ENCODE measurements around the gene PLCB1. TPM values are rescaled to one million over a fixed set of nuclear protein-coding genes. Genes with fewer than 3 reads are reported as not detected.

PLCB1 gene
- total and polyA plus RNA-seq, 2 experiments from 2014 or later, result 8.0 to 17.6 TPM

DNA sequence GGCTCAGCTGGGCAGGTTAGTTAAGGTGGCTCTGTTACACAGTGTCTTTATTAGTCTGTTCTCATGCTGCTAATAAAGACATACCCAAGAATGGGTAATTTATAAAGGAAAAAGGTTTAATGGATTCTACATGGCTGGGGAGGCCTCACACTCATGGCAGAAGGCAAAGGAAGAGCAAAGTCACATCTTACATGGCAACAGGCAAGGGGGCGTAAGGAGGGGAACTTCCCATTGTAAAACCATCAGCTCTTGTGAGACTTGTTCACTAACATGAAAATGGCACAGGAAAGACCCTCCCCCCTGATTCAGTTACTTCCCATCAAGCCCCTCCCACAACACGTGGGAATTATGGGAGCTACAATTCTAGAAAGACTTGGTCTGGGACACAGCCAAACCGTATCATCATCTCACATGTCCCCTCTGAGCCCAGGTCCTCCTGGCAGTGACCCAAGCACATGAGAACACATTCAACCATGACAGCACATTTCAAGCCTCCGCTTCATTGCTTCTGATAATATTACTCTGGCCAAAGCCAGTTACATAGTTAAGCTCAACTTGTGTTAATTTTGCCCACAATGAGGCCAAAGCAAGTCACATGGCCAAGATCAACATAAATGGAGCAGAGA lies 383.9 kb downstream of the PLCB1 start:
- DNase-seq (ENCODE audit: low read depth in 1 of 2, low spot score in 1 of 2), result peak in 1 of 2 donors; percentile 9
- Histone ChIP-seq H3K4me3 (no peak overlapping the region), H3K27ac (no peak overlapping the region), H3K4me1 (ENCODE audit: low read depth) (peaks cover 26% of the 10 kb centered on the region), H3K9me3 (ENCODE audit: low read depth) (no peaks in the 10 kb centered on the region), H3K36me3 (no peaks in the 10 kb centered on the region), H3K27me3 (no peaks in the 10 kb centered on the region)
- TF ChIP-seq, protein P1, sequence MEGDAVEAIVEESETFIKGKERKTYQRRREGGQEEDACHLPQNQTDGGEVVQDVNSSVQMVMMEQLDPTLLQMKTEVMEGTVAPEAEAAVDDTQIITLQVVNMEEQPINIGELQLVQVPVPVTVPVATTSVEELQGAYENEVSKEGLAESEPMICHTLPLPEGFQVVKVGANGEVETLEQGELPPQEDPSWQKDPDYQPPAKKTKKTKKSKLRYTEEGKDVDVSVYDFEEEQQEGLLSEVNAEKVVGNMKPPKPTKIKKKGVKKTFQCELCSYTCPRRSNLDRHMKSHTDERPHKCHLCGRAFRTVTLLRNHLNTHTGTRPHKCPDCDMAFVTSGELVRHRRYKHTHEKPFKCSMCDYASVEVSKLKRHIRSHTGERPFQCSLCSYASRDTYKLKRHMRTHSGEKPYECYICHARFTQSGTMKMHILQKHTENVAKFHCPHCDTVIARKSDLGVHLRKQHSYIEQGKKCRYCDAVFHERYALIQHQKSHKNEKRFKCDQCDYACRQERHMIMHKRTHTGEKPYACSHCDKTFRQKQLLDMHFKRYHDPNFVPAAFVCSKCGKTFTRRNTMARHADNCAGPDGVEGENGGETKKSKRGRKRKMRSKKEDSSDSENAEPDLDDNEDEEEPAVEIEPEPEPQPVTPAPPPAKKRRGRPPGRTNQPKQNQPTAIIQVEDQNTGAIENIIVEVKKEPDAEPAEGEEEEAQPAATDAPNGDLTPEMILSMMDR (IDR thresholded peaks at IDR 0.05; ENCODE audit: low read depth, low read length), result no peak

DNA sequence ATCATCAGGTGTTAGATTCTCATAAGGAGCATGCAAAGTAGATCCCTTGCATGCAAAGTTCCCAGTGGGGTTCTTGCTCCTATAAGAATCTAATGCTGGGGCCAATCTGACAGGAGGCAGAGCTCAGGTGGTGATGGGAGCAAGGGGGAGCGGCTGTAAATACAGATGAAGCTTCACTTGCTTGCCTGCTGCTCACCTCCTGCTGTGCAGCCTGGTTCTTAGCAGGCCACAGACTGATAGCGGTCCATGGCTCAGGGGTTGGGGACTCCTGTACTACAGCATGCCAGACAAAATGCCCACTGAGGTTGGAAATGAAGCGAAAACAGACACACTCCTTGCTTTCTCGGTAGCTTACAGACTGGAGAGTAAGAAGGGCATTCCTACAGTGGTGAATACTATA lies 386.8 kb downstream of the PLCB1 start:
- TF ChIP-seq, protein P1 (IDR thresholded peaks at IDR 0.05; ENCODE audit: low read depth, low read length), result no peak
- Histone ChIP-seq H3K4me1 (ENCODE audit: low read depth) (peaks cover 33% of the 10 kb centered on the region), H3K36me3 (no peaks in the 10 kb centered on the region), H3K27me3 (no peaks in the 10 kb centered on the region), H3K9me3 (ENCODE audit: low read depth) (no peaks in the 10 kb centered on the region), H3K4me3 (no peak overlapping the region), H3K27ac (peak overlapping the region; percentile 83)
- no peak for DNase-seq (ENCODE audit: low read depth in 1 of 2, low spot score in 1 of 2)

DNA sequence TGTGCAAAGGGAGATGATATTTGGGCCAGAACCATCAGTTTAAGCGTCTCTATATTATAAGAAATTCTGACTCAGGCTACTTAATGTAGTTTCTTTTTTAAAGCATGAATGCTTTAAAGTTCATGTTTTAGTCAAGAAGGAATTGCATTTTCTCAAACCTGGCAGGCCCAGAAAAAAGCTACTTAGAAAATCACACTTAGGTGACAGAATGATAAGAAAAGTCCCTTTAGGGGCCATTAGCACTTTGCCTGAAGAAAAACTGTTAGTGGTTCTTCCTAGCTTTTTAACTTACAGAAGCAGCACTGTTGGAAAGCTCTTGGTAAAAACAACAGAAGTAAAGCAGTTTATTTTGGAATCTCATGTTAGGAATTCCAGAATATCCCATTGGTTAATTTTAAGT lies 387.8 kb downstream of the PLCB1 start:
- H3K9me3 ChIP-seq (ENCODE audit: low read depth), result no peaks in the 10 kb centered on the region
- TF ChIP-seq, protein P1 (IDR thresholded peaks at IDR 0.05; ENCODE audit: low read depth, low read length), result no peak

DNA sequence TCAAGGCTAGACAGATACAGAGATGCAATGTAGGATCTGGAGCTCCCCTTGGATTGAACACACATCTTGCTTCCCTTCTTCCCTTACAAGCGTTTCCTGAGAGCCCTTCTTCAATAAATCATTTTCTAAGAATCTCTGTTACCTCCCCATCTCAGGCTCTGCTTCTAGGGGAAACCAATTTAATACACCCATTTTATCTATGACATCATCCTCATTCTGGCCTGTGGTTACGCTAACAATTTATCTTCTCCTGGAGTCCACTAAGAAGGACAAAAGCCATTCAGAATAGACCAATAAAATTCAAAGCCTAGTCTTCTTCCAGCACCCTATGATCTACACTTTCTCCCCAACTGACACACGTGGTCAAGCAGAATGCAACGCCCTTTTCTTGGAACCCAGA lies 390.1 kb downstream of the PLCB1 start:
- no peak overlapping the region for H3K4me3 ChIP-seq
- H3K9me3 ChIP-seq (ENCODE audit: low read depth), result no peaks in the 10 kb centered on the region
- TF ChIP-seq, protein P1 (IDR thresholded peaks at IDR 0.05; ENCODE audit: low read depth, low read length), result no peak
- H3K27ac ChIP-seq, result peak overlapping the region; percentile 83
- no peaks in the 10 kb centered on the region for H3K36me3 ChIP-seq
- peaks cover 43% of the 10 kb centered on the region for H3K4me1 ChIP-seq (ENCODE audit: low read depth)
- H3K27me3 ChIP-seq, result no peaks in the 10 kb centered on the region
- no peak for DNase-seq (ENCODE audit: low read depth in 1 of 2, low spot score in 1 of 2)

More for the DNA sequence above, 387.8 kb downstream of the PLCB1 start:
- no peak for DNase-seq (ENCODE audit: low read depth in 1 of 2, low spot score in 1 of 2)
- Histone ChIP-seq H3K4me1 (ENCODE audit: low read depth) (peaks cover 43% of the 10 kb centered on the region), H3K27ac (peak overlapping the region; percentile 83), H3K27me3 (no peaks in the 10 kb centered on the region), H3K4me3 (no peak overlapping the region), H3K36me3 (no peaks in the 10 kb centered on the region)

DNA sequence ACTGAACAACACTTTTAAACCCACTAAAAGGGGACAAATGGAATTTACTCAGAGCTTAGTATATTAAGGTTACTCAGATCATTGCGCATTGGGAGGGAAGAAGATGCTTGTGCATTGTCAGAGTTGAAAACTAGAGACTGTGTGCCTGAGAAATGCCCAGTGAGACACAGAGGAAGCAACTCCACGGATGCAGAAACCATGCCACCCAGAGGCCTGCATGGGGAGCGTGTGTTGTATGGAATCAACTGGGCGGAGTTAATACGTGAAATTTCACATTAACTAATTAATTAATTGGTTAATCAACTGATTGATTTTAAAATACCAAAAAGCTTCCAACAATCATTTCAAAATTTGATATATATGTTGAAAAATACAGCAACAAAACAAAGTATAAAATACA lies 391.6 kb downstream of the PLCB1 start:
- no peak overlapping the region for H3K4me3 ChIP-seq
- H3K4me1 ChIP-seq (ENCODE audit: low read depth), result peaks cover 40% of the 10 kb centered on the region
- no peaks in the 10 kb centered on the region for H3K9me3 ChIP-seq (ENCODE audit: low read depth)
- TF ChIP-seq, protein P1 (IDR thresholded peaks at IDR 0.05; ENCODE audit: low read depth, low read length), result peak; percentile 39
- H3K27me3 ChIP-seq, result no peaks in the 10 kb centered on the region
- no peaks in the 10 kb centered on the region for H3K36me3 ChIP-seq
- H3K27ac ChIP-seq, result no peak overlapping the region
- DNase-seq (ENCODE audit: low read depth in 1 of 2, low spot score in 1 of 2), result peak; percentile 24 to 42
